ENCODE results near the gene ENO1.

DNA sequence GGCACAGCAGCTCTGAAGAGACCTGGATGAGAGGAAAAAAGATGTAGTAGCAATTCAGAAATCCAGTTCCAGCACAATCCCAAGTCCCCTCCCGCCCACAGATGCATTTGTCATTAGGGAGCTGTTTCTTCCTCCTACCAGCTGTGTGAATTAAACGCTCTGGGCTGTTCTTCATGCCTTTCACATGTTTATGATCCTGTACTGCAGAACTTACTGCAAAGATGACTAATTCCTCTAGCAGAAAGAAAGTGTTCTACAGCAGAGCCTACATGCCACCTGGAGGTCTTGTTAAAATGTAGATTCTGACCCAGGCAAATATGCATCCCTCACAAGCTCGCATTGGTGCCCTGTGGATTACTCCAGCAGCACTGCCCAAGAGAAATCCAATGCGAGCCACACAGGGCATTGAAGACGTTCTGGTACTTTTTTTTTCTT lies 6.5 kb downstream of the ENO1 start:
- TF ChIP-seq, protein P1, sequence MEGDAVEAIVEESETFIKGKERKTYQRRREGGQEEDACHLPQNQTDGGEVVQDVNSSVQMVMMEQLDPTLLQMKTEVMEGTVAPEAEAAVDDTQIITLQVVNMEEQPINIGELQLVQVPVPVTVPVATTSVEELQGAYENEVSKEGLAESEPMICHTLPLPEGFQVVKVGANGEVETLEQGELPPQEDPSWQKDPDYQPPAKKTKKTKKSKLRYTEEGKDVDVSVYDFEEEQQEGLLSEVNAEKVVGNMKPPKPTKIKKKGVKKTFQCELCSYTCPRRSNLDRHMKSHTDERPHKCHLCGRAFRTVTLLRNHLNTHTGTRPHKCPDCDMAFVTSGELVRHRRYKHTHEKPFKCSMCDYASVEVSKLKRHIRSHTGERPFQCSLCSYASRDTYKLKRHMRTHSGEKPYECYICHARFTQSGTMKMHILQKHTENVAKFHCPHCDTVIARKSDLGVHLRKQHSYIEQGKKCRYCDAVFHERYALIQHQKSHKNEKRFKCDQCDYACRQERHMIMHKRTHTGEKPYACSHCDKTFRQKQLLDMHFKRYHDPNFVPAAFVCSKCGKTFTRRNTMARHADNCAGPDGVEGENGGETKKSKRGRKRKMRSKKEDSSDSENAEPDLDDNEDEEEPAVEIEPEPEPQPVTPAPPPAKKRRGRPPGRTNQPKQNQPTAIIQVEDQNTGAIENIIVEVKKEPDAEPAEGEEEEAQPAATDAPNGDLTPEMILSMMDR (IDR thresholded peaks at IDR 0.05; ENCODE audit: low read length) = no peak
- TF ChIP-seq EZH2 (IDR thresholded peaks at IDR 0.05; ENCODE audit: borderline replicate concordance, low read length) = no peak

Data from OCI-LY1 (cell line).